H1 (cell line): ENCODE measurements around the gene PHRF1. TPM values are rescaled to one million over a fixed set of nuclear protein-coding genes. Genes with fewer than 3 reads are reported as not detected.

Experiments used
- CTCF ChIA-PET: fragments of 300-600 bp; sonication (Branson Sonifier 250); formaldehyde crosslinking; loops from one replicate; lab custom pipeline; 2021; ENCODE audit not compliant: partially characterized antibody; lab: Charles Lee
- POLR2A ChIA-PET: fragments of 300-600 bp; sonication (Branson Sonifier 250); formaldehyde crosslinking; loops from one replicate; lab custom pipeline; 2021; ENCODE audit warnings: inconsistent platforms; ENCODE audit not compliant: partially characterized antibody; lab: Charles Lee
- DNase-seq, 2 experiments: peaks; one replicate each; pipeline versions ENCODE4 v3.0.0 to v3.0.0-alpha.2; 2010 to 2022; ENCODE audit warnings: low spot score in 2 of 2, low read depth in 1 of 2, mixed read lengths in 1 of 2
- FAIRE-seq: peaks from 2 replicates; lab custom pipeline; 2011; peaks lifted over from hg19 to GRCh38; lab: Jason Lieb, UNC
- H2AFZ ChIP-seq: 2 replicates; pipeline ENCODE4 v1.8.1; 2012; ENCODE audit warnings: low read length, inconsistent platforms
- H2AK5ac ChIP-seq: 2 replicates; pipeline ENCODE4 v1.6.1; 2013; ENCODE audit warnings: low read depth, low read length
- H2BK120ac ChIP-seq: replicated peaks from 2 replicates; pipeline ENCODE3; 2013; ENCODE audit warnings: low read depth, low read length, inconsistent platforms
- H2BK12ac ChIP-seq: 2 replicates; pipeline ENCODE4 v1.6.1; 2013; ENCODE audit warnings: low read depth, low read length
- H2BK15ac ChIP-seq: 2 replicates; pipeline ENCODE4 v1.6.1; 2013; ENCODE audit warnings: low read length
- H2BK20ac ChIP-seq: 2 replicates; pipeline ENCODE4 v1.6.1; 2013; ENCODE audit warnings: low read length
- H2BK5ac ChIP-seq: 2 replicates; pipeline ENCODE4 v1.6.1; 2013; ENCODE audit warnings: low read depth, low read length
- H3K14ac ChIP-seq: 2 replicates; pipeline ENCODE4 v1.6.1; 2013; ENCODE audit warnings: inconsistent platforms; ENCODE audit not compliant: insufficient read length
- H3K18ac ChIP-seq: 2 replicates; pipeline ENCODE4 v1.6.1; 2013; ENCODE audit warnings: low read length; ENCODE audit errors: extremely low read depth
- H3K23ac ChIP-seq: 2 replicates; pipeline ENCODE4 v1.6.1; 2013; ENCODE audit warnings: inconsistent platforms; ENCODE audit not compliant: insufficient read length
- H3K23me2 ChIP-seq: 2 replicates; pipeline ENCODE4 v1.6.1; 2013; ENCODE audit warnings: low read depth, low read length
- H3K27ac ChIP-seq: 2 replicates; pipeline ENCODE4 v1.6.1; 2011; ENCODE audit warnings: low read depth, low read length, inconsistent platforms
- H3K27me3 ChIP-seq, 4 experiments: replicated peaks in 1 of 4; 1 replicate in 1 of 4; 2 replicates in 3 of 4; pipeline versions ENCODE4 v1.6.1 to v1.8.1; 2011 to 2013; ENCODE audit warnings: low read length in 3 of 4, mild to moderate bottlenecking in 3 of 4, inconsistent platforms in 2 of 4, mixed read lengths in 2 of 4, moderate library complexity in 1 of 4; ENCODE audit not compliant: control insufficient read depth in 3 of 4, insufficient read depth in 3 of 4; ENCODE audit errors: extremely low read depth in 1 of 4
- H3K36me3 ChIP-seq, 4 experiments: 2 replicates each; pipeline versions ENCODE4 v1.6.1 to v1.8.1; 2011 to 2013; ENCODE audit warnings: mild to moderate bottlenecking in 4 of 4, low read length in 3 of 4, moderate library complexity in 2 of 4, control low read depth in 1 of 4, inconsistent platforms in 1 of 4; ENCODE audit not compliant: insufficient read depth in 4 of 4, control insufficient read depth in 2 of 4
- H3K4ac ChIP-seq: replicated peaks from 2 replicates; pipeline ENCODE3; 2013; ENCODE audit warnings: low read length, low read depth, mixed read lengths, inconsistent platforms; ENCODE audit not compliant: insufficient read length
- H3K4me1 ChIP-seq, 4 experiments: replicated peaks in 1 of 4; 1 replicate in 1 of 4; 2 replicates in 3 of 4; pipeline versions ENCODE4 v1.6.1 to v1.8.1; 2011 to 2013; ENCODE audit warnings: low read length in 3 of 4, inconsistent platforms in 2 of 4, mixed read lengths in 1 of 4; ENCODE audit not compliant: insufficient read depth in 4 of 4, control insufficient read depth in 3 of 4
- H3K4me2 ChIP-seq, 2 experiments: 2 replicates each; pipeline versions ENCODE4 v1.6.1 to v1.8.1; 2011 to 2013; ENCODE audit warnings: low read depth in 2 of 2, low read length in 2 of 2, control low read depth in 1 of 2, inconsistent platforms in 1 of 2, mild to moderate bottlenecking in 1 of 2; ENCODE audit not compliant: insufficient read depth in 1 of 2
- H3K4me3 ChIP-seq, 4 experiments: fragments of 200-600, 300-600 bp in 1 of 4; sonication (generic), shearing (Covaris generic), sonication (Bioruptor Twin) in 1 of 4; 2 replicates each; pipeline versions ENCODE4 v1.5.1 to v1.8.1; 2011 to 2016; ENCODE audit warnings: low read length in 4 of 4, low read depth in 3 of 4, control low read depth in 2 of 4, inconsistent platforms in 2 of 4, mild to moderate bottlenecking in 2 of 4, mixed read lengths in 1 of 4, moderate library complexity in 1 of 4; ENCODE audit not compliant: insufficient read depth in 2 of 4; ENCODE audit errors: extremely low read depth in 1 of 4
- H3K56ac ChIP-seq: replicated peaks from 2 replicates; pipeline ENCODE3; 2013; ENCODE audit warnings: low read depth, mild to moderate bottlenecking, mixed read lengths, low read length, inconsistent platforms; ENCODE audit not compliant: insufficient read length
- H3K79me1 ChIP-seq: 2 replicates; pipeline ENCODE4 v1.6.1; 2013; ENCODE audit warnings: low read depth, low read length, control low read depth
- H3K79me2 ChIP-seq, 2 experiments: 2 replicates each; pipeline versions ENCODE4 v1.6.1 to v1.8.1; 2012 to 2013; ENCODE audit warnings: low read length in 2 of 2, mild to moderate bottlenecking in 2 of 2, inconsistent platforms in 1 of 2; ENCODE audit not compliant: insufficient read depth in 2 of 2, control insufficient read depth in 1 of 2
- H3K9ac ChIP-seq, 4 experiments: replicated peaks in 1 of 4; 1 replicate in 1 of 4; 2 replicates in 3 of 4; pipeline versions ENCODE4 v1.6.1 to v1.8.1; 2011 to 2013; ENCODE audit warnings: low read depth in 3 of 4, low read length in 3 of 4, control low read depth in 2 of 4, mild to moderate bottlenecking in 2 of 4, moderate library complexity in 2 of 4, inconsistent platforms in 1 of 4; ENCODE audit errors: extremely low read depth in 1 of 4
- H3K9me3 ChIP-seq, 2 experiments: 2 replicates each; pipeline versions ENCODE4 v1.6.1 to v1.8.1; 2012 to 2013; ENCODE audit warnings: mild to moderate bottlenecking in 2 of 2, moderate library complexity in 2 of 2, control low read depth in 1 of 2, inconsistent platforms in 1 of 2, low read depth in 1 of 2, low read length in 1 of 2, mixed read lengths in 1 of 2; ENCODE audit not compliant: insufficient read depth in 2 of 2
- H4K20me1 ChIP-seq, 2 experiments: replicated peaks in 1 of 2; 2 replicates each; pipeline versions ENCODE3 to v1.8.1; 2011 to 2013; ENCODE audit warnings: inconsistent platforms in 2 of 2, low read length in 2 of 2, mild to moderate bottlenecking in 1 of 2; ENCODE audit not compliant: insufficient read depth in 2 of 2, control insufficient read depth in 1 of 2
- H4K5ac ChIP-seq: 2 replicates; pipeline ENCODE4 v1.6.1; 2013; ENCODE audit warnings: low read length, low read depth, mixed read lengths, inconsistent platforms; ENCODE audit not compliant: insufficient read length
- H4K8ac ChIP-seq: 2 replicates; pipeline ENCODE4 v1.8.0; 2013; ENCODE audit warnings: mild to moderate bottlenecking, moderate library complexity, low read length, inconsistent platforms; ENCODE audit not compliant: insufficient read depth; ENCODE audit errors: extremely low read depth
- H4K91ac ChIP-seq: replicated peaks from 2 replicates; pipeline ENCODE3; 2013; ENCODE audit warnings: low read length, mixed read lengths, inconsistent platforms; ENCODE audit not compliant: insufficient read length
- HDAC6 ChIP-seq: IDR thresholded peaks from one replicate; pipeline ENCODE4 v1.7.1; 2012; ENCODE audit warnings: low read depth, mild to moderate bottlenecking, inconsistent platforms, low read length, moderate library complexity
- RXRA ChIP-seq: IDR thresholded peaks from 2 replicates; pipeline ENCODE4 v1.6.1; 2011; ENCODE audit warnings: low read depth, mild to moderate bottlenecking, low read length, moderate library complexity; ENCODE audit not compliant: insufficient read depth
- SP4 ChIP-seq: IDR thresholded peaks from 2 replicates; pipeline ENCODE4 v1.6.1; 2012; ENCODE audit warnings: low read length, inconsistent platforms
- TAF7 ChIP-seq: optimal IDR thresholded peaks from 2 replicates; pipeline ENCODE3; 2011; ENCODE audit warnings: low read depth, mild to moderate bottlenecking, inconsistent platforms, low read length, moderate library complexity, borderline replicate concordance
- TCF12 ChIP-seq: IDR thresholded peaks from 2 replicates; pipeline ENCODE4 v1.6.1; 2011; ENCODE audit warnings: low read depth, mild to moderate bottlenecking, low read length
- TEAD4 ChIP-seq: IDR thresholded peaks from 2 replicates; pipeline ENCODE4 v1.6.1; 2012; ENCODE audit warnings: low read depth, low read length, inconsistent platforms, mixed read lengths
- WGBS, 2 experiments: shearing (Covaris generic) in 1 of 2; methylation state at CpG; one replicate each; pipeline versions ENCODE4 v1.1.6 to v1.1.7; 2013 to 2015; ENCODE audit warnings: low lambda C conversion rate in 2 of 2, mixed read lengths in 2 of 2, inconsistent platforms in 1 of 2, low coverage in 1 of 2, missing lambda C conversion rate in 1 of 2; ENCODE audit not compliant: insufficient replicate concordance in 2 of 2, insufficient coverage in 1 of 2, insufficient read length in 1 of 2; ENCODE audit errors: extremely low coverage in 1 of 2, missing lambda C conversion rate in 1 of 2; 5-methylcytosine and 5-hydroxymethylcytosine counted together
- polyA plus RNA-seq, 7 experiments: library from polyadenylated mRNA; depleted of rRNA in 3 of 7; stranded (reverse) in 5 of 7; unstranded in 2 of 7; fragments of >200 nt in 5 of 7; fragments of 200-250 nt in 2 of 7; gene quantifications; 1 replicate in 5 of 7; 2 replicates in 1 of 7; 4 replicates in 1 of 7; pipeline versions ENCODE4 v1.2.1 to v1.2.3, GENCODE V29; 2011 to 2013; ENCODE audit warnings: missing spikeins in 2 of 7, mixed read lengths in 2 of 7
- total RNA-seq: library from RNA; stranded (reverse); fragmentation: NEBNext Ultra II Directional; extraction: Animal tissue kit (Norgen Biotek cat#: 25700); gene quantifications from 2 replicates; pipeline ENCODE4 v1.2.1, GENCODE V29; 2021
- TF ChIP-seq, protein P1 (sequence below): IDR thresholded peaks from 2 replicates; pipeline ENCODE4 v1.6.1; 2012; ENCODE audit warnings: inconsistent platforms

The PHRF1 gene
- total and polyA plus RNA-seq, 2 of the 8 experiments (the other 6 are each of a cell fraction or from before 2014, with no cell fraction given): 13.4 to 37.3 TPM

DNA sequence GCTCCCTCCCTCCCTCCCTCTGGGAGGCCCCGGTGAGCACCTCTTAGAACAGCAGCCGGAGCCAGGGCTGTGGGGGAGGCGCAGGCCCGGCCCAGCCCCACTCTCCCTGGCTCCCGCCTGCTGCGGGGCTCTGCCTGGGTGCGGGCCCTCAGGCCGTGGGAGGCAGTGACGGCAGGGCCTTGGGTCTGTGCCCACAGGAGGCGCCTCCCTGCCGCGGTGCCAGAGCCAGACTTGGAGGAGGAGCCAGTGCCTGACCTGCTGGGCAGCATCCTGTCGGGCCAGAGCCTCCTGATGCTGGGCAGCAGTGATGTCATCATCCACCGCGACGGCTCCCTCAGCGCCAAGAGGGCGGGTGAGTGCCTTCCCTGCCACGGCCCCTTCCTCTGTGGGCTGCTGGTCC is 30.0 kb downstream of the PHRF1 start:
- no peak overlapping the region for H3K9ac ChIP-seq
- FAIRE-seq (no peak), DNase-seq (no peak)

More for the DNA sequence above, 30.0 kb downstream of the PHRF1 start:
- Histone ChIP-seq H3K23me2 (no peaks in the 10 kb centered on the region), H4K91ac (no peak overlapping the region), H3K79me1 (peaks cover 7% of the 10 kb centered on the region; the same call in 1 of the 2 replicates), H4K20me1 (peaks cover 9 to 24% of the 10 kb centered on the region in 2 experiments), H4K8ac (no peak overlapping the region), H3K27me3 (no peaks in the 10 kb centered on the region), H3K14ac (no peak overlapping the region), H2AFZ (no peak overlapping the region), H3K79me2 (no peaks in the 10 kb centered on the region), H3K36me3 (peaks cover 34 to 84% (median 68%) of the 10 kb centered on the region in 4 experiments), H3K23ac (no peak overlapping the region), H3K4me2 (no peak overlapping the region), H2BK12ac (no peak overlapping the region), H3K4ac (no peak overlapping the region), H2BK20ac (no peak overlapping the region), H3K56ac (no peak overlapping the region), H2BK15ac (no peak overlapping the region), H2AK5ac (no peak overlapping the region), H3K27ac (no peak overlapping the region), H2BK5ac (peak overlapping the region; percentile 24; the same call in 1 of the 2 replicates), H2BK120ac (no peak overlapping the region), H4K5ac (no peak overlapping the region), H3K9me3 (no peaks in the 10 kb centered on the region), H3K18ac (no peak overlapping the region), H3K4me3 (no peak overlapping the region), H3K4me1 (no peaks in the 10 kb centered on the region)
- WGBS, 2 experiments: 92% methylated on average over 13 of the region's 19 CpGs; no CpG with 5 or more reads in 1 of the 2 experiments
- TF ChIP-seq TEAD4: no peak
- TF ChIP-seq, protein P1, sequence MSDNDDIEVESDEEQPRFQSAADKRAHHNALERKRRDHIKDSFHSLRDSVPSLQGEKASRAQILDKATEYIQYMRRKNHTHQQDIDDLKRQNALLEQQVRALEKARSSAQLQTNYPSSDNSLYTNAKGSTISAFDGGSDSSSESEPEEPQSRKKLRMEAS: no peak
- TF ChIP-seq HDAC6: no peak
- TF ChIP-seq TAF7: no peak
- TF ChIP-seq SP4: no peak
- no peak for TF ChIP-seq TCF12
- TF ChIP-seq RXRA: no peak
- CTCF ChIA-PET: interaction anchor here (0.6 to 1.5 kb wide), 5 partner anchors 10 to 54 kb away, joined by 3 to 5 read pairs (median 4); partner anchors contain the start of gene IRF7
- POLR2A ChIA-PET: interaction anchor here (1.5 kb wide), 1 partner anchor 17 kb away, joined by 5 read pairs; no protein-coding TSS in a partner anchor
